PC-3 (cell line): ENCODE measurements around the gene SLC23A2.

Experiments used
- CTCF ChIP-seq: fragments of 300-600 bp; sonication (generic); conservative IDR thresholded peaks from 2 replicates; pipeline ENCODE4 v1.5.1; 2017; ENCODE audit warnings: antibody characterized with exemption, low read depth, mild to moderate bottlenecking, low read length
- EZH2 ChIP-seq: fragments of 300-600 bp; sonication (generic); IDR thresholded peaks from one replicate; pipeline ENCODE4 v1.6.1; 2017; ENCODE audit warnings: antibody characterized with exemption, mild to moderate bottlenecking, low read length; ENCODE audit not compliant: unreplicated experiment

- no peak for TF ChIP-seq CTCF
- TF ChIP-seq EZH2 = no peak
Observed at GRCh38 chr20:4936851-4937406, 64.4 kb downstream of the SLC23A2 start.
